ENCODE data around the gene PDE11A. TPM values are rescaled to one million over a fixed set of nuclear protein-coding genes. Genes with fewer than 3 reads are reported as not detected.

Gene PDE11A
- total and polyA plus RNA-seq, 2 experiments from 2014 or later = 0.08 to 0.73 TPM

GRCh38 chr2:178025551-178026185, 46.9 kb downstream of the PDE11A start (continued):
- TF ChIP-seq ETS1 (IDR thresholded peaks at IDR 0.05) (no peak), POLR2AphosphoS5 (IDR thresholded peaks at IDR 0.05; ENCODE audit: low read depth) (no peak), EZH2phosphoT487 (IDR thresholded peaks at IDR 0.05; ENCODE audit: unreplicated experiment) (no peak)

- Mint-ChIP-seq H3K36me3 (ENCODE audit: low read depth) (no peaks in the 10 kb centered on the region), H3K9me3 (no peaks in the 10 kb centered on the region), H3K27me3 (ENCODE audit: insufficient read depth, low read depth, poor library complexity) (no peaks in the 10 kb centered on the region), H3K27ac (no peak overlapping the region; the same call in 1 of the 2 replicates), H3K4me3 (no peak overlapping the region), H3K4me1 (no peaks in the 10 kb centered on the region)
- Histone ChIP-seq H2AFZ (no peak overlapping the region), H3K36me3 (ENCODE audit: insufficient read depth) (no peaks in the 10 kb centered on the region), H3K27ac (ENCODE audit: low read depth) (no peak overlapping the region), H3K4me2 (no peak overlapping the region), H3K79me2 (replicated peaks; ENCODE audit: insufficient read depth) (no peaks in the 10 kb centered on the region), H3K9me2 (ENCODE audit: insufficient read depth) (peaks cover 6% of the 10 kb centered on the region; the same call in 1 of the 2 replicates), H3K4me3 (no peak overlapping the region), H3F3A (replicated peaks; ENCODE audit: low read depth) (no peaks in the 10 kb centered on the region), H3K27me3 (ENCODE audit: insufficient read depth) (no peaks in the 10 kb centered on the region), H4K20me1 (replicated peaks; ENCODE audit: insufficient read depth) (no peaks in the 10 kb centered on the region), H3K4me1 (ENCODE audit: insufficient read depth) (no peaks in the 10 kb centered on the region)
- DNase-seq (ENCODE audit: low spot score) (no peak), ATAC-seq (no peak)
- TF ChIP-seq EZH2phosphoT487 (IDR thresholded peaks at IDR 0.05; ENCODE audit: unreplicated experiment) (no peak), ETS1 (IDR thresholded peaks at IDR 0.05) (no peak), REST (IDR thresholded peaks at IDR 0.05; ENCODE audit: unreplicated experiment) (no peak), ZNF331 (CRISPR knock-in tag; IDR thresholded peaks at IDR 0.05; ENCODE audit: low read depth) (no peak), EZH2 (IDR thresholded peaks at IDR 0.05; ENCODE audit: low read depth, unreplicated experiment) (no peak), ZNF462 (CRISPR knock-in tag; IDR thresholded peaks at IDR 0.05) (no peak), ZNF114 (CRISPR knock-in tag; IDR thresholded peaks at IDR 0.05) (no peak), NANOG (IDR thresholded peaks at IDR 0.05; ENCODE audit: borderline replicate concordance) (no peak), CTCF (conservative IDR thresholded peaks at IDR 0.05; ENCODE audit: low read depth in 2 of 2) (no peak), POLR2AphosphoS5 (IDR thresholded peaks at IDR 0.05; ENCODE audit: low read depth) (no peak)
Measured at GRCh38 chr2:178018141-178018540, 54.4 kb downstream of the PDE11A start.
